ENCODE data around the gene LRCH1. TPM values are rescaled to one million over a fixed set of nuclear protein-coding genes. Genes with fewer than 3 reads are reported as not detected.

Gene LRCH1
- total and polyA plus RNA-seq, 10 of the 15 experiments (the other 5 are each of a cell fraction or from before 2014, with no cell fraction given), result 5.3 to 48.9 (median 14.4) TPM

- TF ChIP-seq MTA2 (IDR thresholded peaks at IDR 0.05; ENCODE audit: low read depth), result peak; percentile 88
- TF ChIP-seq EZH2 (IDR thresholded peaks at IDR 0.05; ENCODE audit: borderline replicate concordance, control insufficient read depth, low read depth, low read length), result no peak
- TF ChIP-seq HDAC6 (IDR thresholded peaks at IDR 0.05; ENCODE audit: unreplicated experiment), result no peak
- 0 out of 2 replicates have a peak, but pooled peaks have one; percentile 69 for TF ChIP-seq NBN (IDR thresholded peaks at IDR 0.05)
- TF ChIP-seq DPF2 (IDR thresholded peaks at IDR 0.05), result peak; percentile 85
- TF ChIP-seq CREB1 (IDR thresholded peaks at IDR 0.05; ENCODE audit: low read depth), result no peak
- TF ChIP-seq SKIL (IDR thresholded peaks at IDR 0.05; ENCODE audit: low read depth, poor library complexity, severe bottlenecking), result peak; percentile 68
- TF ChIP-seq RBBP5 (conservative IDR thresholded peaks at IDR 0.05), result no peak
- peak; percentile 53; the same call in 1 of the 2 replicates for TF ChIP-seq BMI1 (IDR thresholded peaks at IDR 0.05; ENCODE audit: borderline replicate concordance)
- peak; percentile 45 for TF ChIP-seq MEF2B (IDR thresholded peaks at IDR 0.05; ENCODE audit: partially characterized antibody, poor library complexity, severe bottlenecking)
- no peak for TF ChIP-seq ZNF622 (IDR thresholded peaks at IDR 0.05)
- peak; percentile 88 for TF ChIP-seq IKZF1 (conservative IDR thresholded peaks at IDR 0.05)
- TF ChIP-seq CEBPB (IDR thresholded peaks at IDR 0.05; ENCODE audit: borderline replicate concordance in 1 of 2, low read depth in 2 of 2, low read length in 2 of 2), result no peak
- no peak for TF ChIP-seq NR2C1 (IDR thresholded peaks at IDR 0.05)
- peak; percentile 37; the same call in 1 of the 2 replicates for TF ChIP-seq NR2F1 (conservative IDR thresholded peaks at IDR 0.05)
- no peak for TF ChIP-seq KDM1A (IDR thresholded peaks at IDR 0.05; ENCODE audit: borderline replicate concordance)
- no peak for TF ChIP-seq ZBTB33 (IDR thresholded peaks at IDR 0.05)
- TF ChIP-seq ATF3 (IDR thresholded peaks at IDR 0.05; ENCODE audit: borderline replicate concordance, extremely low read depth, low read depth, low read length), result no peak
- TF ChIP-seq ZNF24 (IDR thresholded peaks at IDR 0.05), result no peak
- TF ChIP-seq LARP7 (IDR thresholded peaks at IDR 0.05), result no peak
- no peak for TF ChIP-seq FOXM1 (IDR thresholded peaks at IDR 0.05; ENCODE audit: low read depth, low read length)
- TF ChIP-seq USF2 (IDR thresholded peaks at IDR 0.05; ENCODE audit: borderline replicate concordance, low read depth, low read length), result no peak
- no peak for TF ChIP-seq NRF1 (conservative IDR thresholded peaks at IDR 0.05; ENCODE audit: low read depth, low read length)
- no peak for TF ChIP-seq ELK1 (IDR thresholded peaks at IDR 0.05; ENCODE audit: low read depth, low read length)
These were observed 199.1 kb downstream of the LRCH1 start (continued) for GRCh38 chr13:46751811-46752635.

All from GM12878 (cell line).